Fibroblast of peridontal ligament (primary cell): ENCODE data around the gene ZC3H18.

ENCODE experiments used
- DNase-seq: peaks from one replicate; pipeline ENCODE4 v3.0.0-alpha.2; 2010; ENCODE audit errors: extremely low read depth

Gene ZC3H18

DNA sequence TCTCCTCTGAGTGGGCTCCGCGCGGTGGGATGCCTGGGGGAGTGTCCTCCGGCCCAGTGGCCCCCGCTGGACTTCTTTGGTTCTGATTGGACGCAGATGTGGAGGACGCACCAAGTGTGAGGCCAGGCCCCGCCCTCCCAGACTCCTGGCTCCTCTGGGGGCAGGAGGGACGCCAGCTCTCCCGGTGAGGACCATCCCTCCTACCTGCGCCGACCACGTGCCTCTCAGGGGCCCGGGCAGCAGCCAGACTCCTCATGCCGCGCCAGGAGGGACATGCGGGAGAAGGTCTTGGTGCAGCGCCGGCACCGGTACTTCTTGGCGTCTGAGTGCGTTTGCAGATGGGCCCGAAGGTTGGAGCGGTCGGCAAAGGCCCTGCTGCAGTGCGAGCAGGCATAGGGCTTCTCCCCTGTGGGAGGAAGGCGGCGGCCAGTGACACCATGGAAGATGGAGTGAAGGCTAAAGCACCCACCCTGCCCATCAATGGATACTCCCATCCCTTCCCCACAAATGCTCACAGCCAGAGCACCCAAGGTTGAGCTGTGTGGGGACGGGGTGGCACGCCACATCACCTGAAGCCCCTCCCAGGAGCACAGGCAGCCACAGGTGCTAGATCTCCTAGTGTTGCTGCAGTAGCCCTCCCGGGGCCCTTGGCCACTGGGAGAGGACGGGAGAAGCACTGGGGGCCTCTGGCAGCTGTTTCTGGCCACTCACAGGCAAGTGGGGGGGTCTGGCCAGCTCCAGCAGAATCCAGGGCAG, 108.2 kb downstream of the ZC3H18 start:
- no peak for DNase-seq

DNA sequence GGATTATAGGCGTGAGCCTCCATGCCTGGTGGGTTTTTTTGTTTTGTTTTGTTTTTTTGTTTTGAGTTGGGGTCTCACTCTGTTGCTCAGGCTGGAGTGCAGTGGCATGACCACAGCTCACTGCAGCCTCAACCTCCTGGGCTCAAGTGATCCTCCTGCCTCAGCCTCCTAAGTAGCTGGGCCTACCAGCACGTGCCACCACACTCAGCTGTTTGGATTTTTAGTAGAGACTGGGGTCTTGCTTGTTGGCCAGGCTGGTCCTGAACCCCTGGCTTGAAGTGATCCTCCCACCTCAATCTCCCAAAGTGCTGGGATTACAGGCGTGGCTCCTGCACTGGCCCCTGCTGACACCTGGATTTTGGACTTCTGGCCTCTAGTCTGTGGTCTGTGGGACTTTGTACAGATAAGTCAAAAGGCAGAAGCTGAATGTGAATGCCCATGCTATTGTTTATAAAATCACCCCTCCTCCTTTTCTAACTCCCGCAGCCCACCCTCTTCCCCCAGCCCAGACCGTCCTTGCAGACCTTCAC, 110.4 kb downstream of the ZC3H18 start:
- no peak for DNase-seq

- no peak for DNase-seq
Measured at GRCh38 chr16:88681084-88681680, 111.0 kb downstream of the ZC3H18 start.
